B cell (primary cell): ENCODE data around the gene MKRN1. TPM values are rescaled to one million over a fixed set of nuclear protein-coding genes. Genes with fewer than 3 reads are reported as not detected.
A peak's percentile ranks its signal among the peaks of the same experiment; 100 is the strongest.

Source experiments
- ATAC-seq: fragments of 200-7000 bp; cut with Tn5 transposase; one replicate; pipeline ENCODE4 v1.10.0; 2021; ENCODE audit warnings: low read depth, mild to moderate bottlenecking, moderate number of reproducible peaks, moderate library complexity
- CTCF ChIA-PET: fragments of 350-600 bp; sonication (Branson Sonifier 250); formaldehyde crosslinking; loops from one replicate; lab custom pipeline; 2021; ENCODE audit warnings: antibody characterized with exemption, inconsistent platforms; lab: Charles Lee
- POLR2A ChIA-PET: fragments of 350-600 bp; sonication (Branson Sonifier 250); formaldehyde crosslinking; loops from one replicate; lab custom pipeline; 2021; ENCODE audit warnings: antibody characterized with exemption; lab: Charles Lee
- DNase-seq: peaks from one replicate; pipeline ENCODE4 v3.0.0; 2013
- H2AFZ ChIP-seq: 2 replicates; pipeline ENCODE4 v1.6.1; 2012; ENCODE audit warnings: mild to moderate bottlenecking, low read depth, low read length; ENCODE audit not compliant: insufficient read depth, poor library complexity, severe bottlenecking
- H3K27ac ChIP-seq, 2 donors: 1 replicate in 1 of 2; 2 replicates in 1 of 2; pipeline ENCODE4 v1.5.1; 2012 to 2013; ENCODE audit warnings: low read length in 2 of 2, mild to moderate bottlenecking in 2 of 2, moderate library complexity in 1 of 2
- H3K27me3 ChIP-seq, 4 experiments: fragments of 200-600 bp in 1 of 4; sonication (generic) in 1 of 4; replicated peaks in 1 of 4; 1 replicate in 2 of 4; 2 replicates in 2 of 4; pipeline versions ENCODE4 v1.6.1 to v1.7.0; 2013 to 2016; ENCODE audit warnings: low read length in 3 of 4, mild to moderate bottlenecking in 2 of 4, mixed read lengths in 1 of 4, moderate library complexity in 1 of 4; ENCODE audit not compliant: insufficient read depth in 4 of 4, control insufficient read depth in 3 of 4; ENCODE audit errors: control extremely low read depth in 1 of 4
- H3K36me3 ChIP-seq, 2 experiments: replicated peaks in 1 of 2; 1 replicate in 1 of 2; 2 replicates in 1 of 2; pipeline versions ENCODE4 v1.6.1 to v1.7.1; 2013; ENCODE audit warnings: low read length in 1 of 2; ENCODE audit not compliant: insufficient read depth in 2 of 2, control insufficient read depth in 1 of 2; ENCODE audit errors: control extremely low read depth in 1 of 2, extremely low read depth in 1 of 2
- H3K4me1 ChIP-seq, 2 donors: fragments of 200-600 bp in 1 of 2; sonication (generic) in 1 of 2; 1 replicate in 1 of 2; 2 replicates in 1 of 2; pipeline versions ENCODE4 v1.5.1 to v1.6.1; 2013 to 2017; ENCODE audit warnings: low read length in 2 of 2; ENCODE audit not compliant: control insufficient read depth in 2 of 2, insufficient read depth in 2 of 2
- H3K4me2 ChIP-seq: replicated peaks from 2 replicates; pipeline ENCODE3; 2012; ENCODE audit warnings: mild to moderate bottlenecking, low read depth, low read length; ENCODE audit not compliant: poor library complexity, severe bottlenecking
- H3K4me3 ChIP-seq, 5 experiments: fragments of 200-600 bp in 1 of 5; sonication (generic) in 1 of 5; 1 replicate in 3 of 5; 2 replicates in 2 of 5; pipeline versions ENCODE4 v1.5.1 to v1.7.0; 2011 to 2016; ENCODE audit warnings: low read length in 4 of 5, mild to moderate bottlenecking in 4 of 5, low read depth in 2 of 5, control low read depth in 1 of 5, moderate library complexity in 1 of 5; ENCODE audit not compliant: insufficient read depth in 1 of 5; ENCODE audit errors: control extremely low read depth in 1 of 5, extremely low read depth in 1 of 5
- H3K79me2 ChIP-seq: fragments of 200-600 bp; sonication (generic); one replicate; pipeline ENCODE4 v1.6.0; 2016; ENCODE audit warnings: low read length; ENCODE audit not compliant: control insufficient read depth, insufficient read depth
- H3K9ac ChIP-seq: fragments of 200-600 bp; sonication (generic); 2 replicates; pipeline ENCODE4 v1.6.1; 2017; ENCODE audit warnings: mild to moderate bottlenecking, low read length, moderate library complexity
- H3K9me3 ChIP-seq, 3 donors: one replicate each; pipeline versions ENCODE4 v1.6.1 to v1.7.1; 2013; ENCODE audit warnings: low read length in 2 of 3; ENCODE audit not compliant: control insufficient read depth in 2 of 3, insufficient read depth in 1 of 3; ENCODE audit errors: control extremely low read depth in 1 of 3
- H4K20me1 ChIP-seq: 2 replicates; pipeline ENCODE4 v1.6.0; 2012; ENCODE audit warnings: mild to moderate bottlenecking, low read length; ENCODE audit not compliant: insufficient read depth, control insufficient read depth, poor library complexity, severe bottlenecking
- H3K27ac Mint-ChIP-seq: one replicate; pipeline ENCODE4 v1.8.0; 2021; ENCODE audit warnings: mixed read lengths
- H3K27me3 Mint-ChIP-seq: one replicate; pipeline ENCODE4 v1.8.0; 2021; ENCODE audit warnings: mixed read lengths
- H3K4me1 Mint-ChIP-seq: one replicate; pipeline ENCODE4 v1.8.0; 2021; ENCODE audit warnings: mixed read lengths
- H3K4me3 Mint-ChIP-seq: one replicate; pipeline ENCODE4 v1.8.0; 2021; ENCODE audit warnings: mixed read lengths
- H3K9me3 Mint-ChIP-seq: one replicate; pipeline ENCODE4 v1.8.0; 2022; ENCODE audit warnings: mixed read lengths; ENCODE audit not compliant: insufficient read depth
- CTCF ChIP-seq: fragments of 200-600 bp; IDR thresholded peaks from one replicate; pipeline ENCODE4 v1.8.0; 2022; ENCODE audit warnings: antibody characterized with exemption, mild to moderate bottlenecking
- EZH2 ChIP-seq: IDR thresholded peaks from 2 replicates; pipeline ENCODE4 v1.6.1; 2012; ENCODE audit warnings: borderline replicate concordance, low read depth, mild to moderate bottlenecking, moderate library complexity, low read length; ENCODE audit not compliant: insufficient read depth, poor library complexity, severe bottlenecking
- WGBS: methylation state at CpG from one replicate; pipeline ENCODE4 v1.1.5; 2013; ENCODE audit warnings: missing lambda C conversion rate; ENCODE audit not compliant: insufficient coverage; 5-methylcytosine and 5-hydroxymethylcytosine counted together
- intact Hi-C: fragments of 100-400 bp; cut with micrococcal nuclease; formaldehyde crosslinking; loops from one replicate; pipeline ENCODE4 v1.10.0; 2022
- polyA plus RNA-seq: library from polyadenylated mRNA; depleted of rRNA; stranded (reverse); fragments of >200 nt; gene quantifications from 2 replicates; pipeline ENCODE4 v1.2.3, GENCODE V29; 2012
- total RNA-seq, 2 donors: library from RNA; stranded (reverse); fragments of 120-200 nt in 1 of 2; gene quantifications; 1 replicate in 1 of 2; 2 replicates in 1 of 2; pipeline versions ENCODE4 v1.2.3 to v1.2.4, GENCODE V29; 2013 to 2022

The MKRN1 gene
- total and polyA plus RNA-seq, 2 donors (not counting 1 experiment from before 2014, with no cell fraction given) = 41.9 to 147 TPM

DNA sequence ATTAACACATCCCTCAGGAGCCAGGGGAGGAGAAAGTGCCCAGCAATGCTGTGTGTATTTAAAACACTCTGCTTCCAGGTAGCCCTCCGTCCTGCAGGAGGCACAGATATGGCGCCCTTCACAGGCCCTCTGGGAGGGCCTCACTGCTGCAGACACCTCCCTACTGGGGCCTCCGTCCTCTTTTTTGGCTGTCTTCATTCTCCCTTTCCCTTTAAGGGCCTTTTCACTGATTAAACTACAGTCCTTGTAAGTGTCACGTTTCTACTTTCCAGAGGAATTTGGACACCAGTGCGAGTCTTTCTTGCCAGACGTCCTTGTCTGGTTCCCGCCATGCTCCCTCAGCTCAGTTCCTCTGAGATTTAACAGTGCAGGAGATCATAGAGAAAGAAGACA, 39.7 kb upstream of the MKRN1 start:
- Histone ChIP-seq H2AFZ (peak overlapping the region; percentile 22), H3K79me2 (no peaks in the 10 kb centered on the region), H3K9ac (no peak overlapping the region), H3K4me3 (no peak overlapping the region), H3K9me3 (peaks cover 0 to 2% (median 0%) of the 10 kb centered on the region in 3 donors), H3K27ac (no peak overlapping the region), H3K4me1 (peaks cover 0 to 5% of the 10 kb centered on the region in 2 donors), H3K4me2 (no peak overlapping the region), H3K36me3 (no peaks in the 10 kb centered on the region), H4K20me1 (no peaks in the 10 kb centered on the region), H3K27me3 (peaks cover 0 to 3% (median 0%) of the 10 kb centered on the region in 4 experiments)
- TF ChIP-seq CTCF (no peak), EZH2 (no peak)
- DNase-seq (no peak), ATAC-seq (no peak)
- H3K9me3 Mint-ChIP-seq = no peaks in the 10 kb centered on the region
- H3K27ac Mint-ChIP-seq = no peak overlapping the region
- peaks cover 7% of the 10 kb centered on the region for H3K4me1 Mint-ChIP-seq
- no peak overlapping the region for H3K4me3 Mint-ChIP-seq
- H3K27me3 Mint-ChIP-seq = peaks cover 20% of the 10 kb centered on the region
- 89% methylated on average over 7 of the region's 7 CpGs for WGBS
- ChIA-PET POLR2A (no interaction called here), CTCF (interaction anchor here (1.4 to 6.2 kb wide), 4 partner anchors 16 to 494 kb away, joined by 7 to 70 read pairs (median 37); partner anchors contain the start of gene MRPS33)
- intact Hi-C loops = no loop called here

GRCh38 chr7:140518370-140519006, 39.2 kb upstream of the MKRN1 start:
- Histone ChIP-seq H3K4me1 (peaks cover 0 to 5% of the 10 kb centered on the region in 2 donors), H3K4me3 (no peak overlapping the region), H3K9me3 (peaks cover 0 to 2% (median 0%) of the 10 kb centered on the region in 3 donors), H4K20me1 (no peaks in the 10 kb centered on the region), H3K4me2 (peak overlapping the region; percentile 33), H2AFZ (peak overlapping the region; percentile 47), H3K79me2 (no peaks in the 10 kb centered on the region), H3K27ac (no peak overlapping the region), H3K9ac (no peak overlapping the region), H3K27me3 (peaks cover 0 to 3% (median 0%) of the 10 kb centered on the region in 4 experiments), H3K36me3 (no peaks in the 10 kb centered on the region)
- ATAC-seq (no peak), DNase-seq (no peak)
- ChIA-PET POLR2A (no interaction called here), CTCF (interaction anchor here (0.6 to 6.2 kb wide), 13 partner anchors 10 to 1015 kb away, joined by 3 to 70 read pairs (median 7); partner anchors contain the start of gene MRPS33)
- Mint-ChIP-seq H3K27ac (no peak overlapping the region), H3K27me3 (peaks cover 21% of the 10 kb centered on the region), H3K4me1 (peaks cover 4% of the 10 kb centered on the region), H3K9me3 (no peaks in the 10 kb centered on the region), H3K4me3 (no peak overlapping the region)
- intact Hi-C loops = loop anchor here (1.0 kb wide), 2 partner anchors 135 to 494 kb away; no protein-coding TSS in a partner anchor
- WGBS = 85% methylated on average over 15 of the region's 15 CpGs
- no peak for TF ChIP-seq CTCF
